ENCODE measurements around the gene ADAMTSL2.

DNA sequence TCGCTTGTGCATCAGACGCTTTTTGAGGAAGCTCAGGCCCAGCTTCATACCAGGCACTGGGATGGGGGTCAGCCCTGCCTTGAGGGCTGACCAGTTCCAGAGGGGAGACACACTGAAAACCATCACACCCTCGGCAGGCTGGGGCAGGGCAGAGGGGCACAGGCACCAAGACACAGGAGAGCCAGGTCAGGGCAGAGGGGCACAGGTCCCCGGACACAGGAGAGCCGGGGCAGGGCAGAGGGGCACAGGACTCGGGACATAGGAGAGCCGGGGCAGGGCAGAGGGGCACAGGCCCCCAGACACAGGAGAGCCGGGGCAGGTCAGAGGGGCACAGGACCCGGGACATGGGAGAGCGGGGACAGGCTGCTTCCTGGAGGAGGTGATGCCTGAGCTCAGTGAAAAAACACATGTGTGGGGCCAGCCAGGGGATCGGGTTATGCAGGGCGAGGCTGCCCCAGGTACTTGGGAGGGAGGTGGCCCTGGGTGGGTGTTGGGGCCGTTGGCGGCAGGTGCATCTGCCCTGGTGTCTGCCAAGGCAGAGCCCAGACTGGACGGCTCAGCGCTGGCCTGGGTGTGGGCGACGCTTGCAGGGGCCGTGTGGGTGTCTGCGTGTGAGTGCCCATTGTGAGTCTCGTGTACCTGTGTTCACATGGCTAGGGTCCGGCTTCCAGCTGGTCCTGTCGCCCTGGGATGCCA lies 40.5 kb upstream of the ADAMTSL2 start:
- TF ChIP-seq, protein P1, sequence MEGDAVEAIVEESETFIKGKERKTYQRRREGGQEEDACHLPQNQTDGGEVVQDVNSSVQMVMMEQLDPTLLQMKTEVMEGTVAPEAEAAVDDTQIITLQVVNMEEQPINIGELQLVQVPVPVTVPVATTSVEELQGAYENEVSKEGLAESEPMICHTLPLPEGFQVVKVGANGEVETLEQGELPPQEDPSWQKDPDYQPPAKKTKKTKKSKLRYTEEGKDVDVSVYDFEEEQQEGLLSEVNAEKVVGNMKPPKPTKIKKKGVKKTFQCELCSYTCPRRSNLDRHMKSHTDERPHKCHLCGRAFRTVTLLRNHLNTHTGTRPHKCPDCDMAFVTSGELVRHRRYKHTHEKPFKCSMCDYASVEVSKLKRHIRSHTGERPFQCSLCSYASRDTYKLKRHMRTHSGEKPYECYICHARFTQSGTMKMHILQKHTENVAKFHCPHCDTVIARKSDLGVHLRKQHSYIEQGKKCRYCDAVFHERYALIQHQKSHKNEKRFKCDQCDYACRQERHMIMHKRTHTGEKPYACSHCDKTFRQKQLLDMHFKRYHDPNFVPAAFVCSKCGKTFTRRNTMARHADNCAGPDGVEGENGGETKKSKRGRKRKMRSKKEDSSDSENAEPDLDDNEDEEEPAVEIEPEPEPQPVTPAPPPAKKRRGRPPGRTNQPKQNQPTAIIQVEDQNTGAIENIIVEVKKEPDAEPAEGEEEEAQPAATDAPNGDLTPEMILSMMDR (IDR thresholded peaks at IDR 0.05; ENCODE audit: poor library complexity): no peak
- no peak for TF ChIP-seq EZH2 (IDR thresholded peaks at IDR 0.05; ENCODE audit: borderline replicate concordance)

Measured in hepatocyte (in vitro differentiated cells).